ENCODE measurements around the gene AGTPBP1. TPM values are rescaled to one million over a fixed set of nuclear protein-coding genes. Genes with fewer than 3 reads are reported as not detected.

The AGTPBP1 gene
- total RNA-seq, 1 experiment from 2014 or later = 54.7 TPM

GRCh38 chr9:85543196-85543595 is 198.6 kb downstream of the AGTPBP1 start:
- Mint-ChIP-seq H3K27me3 (ENCODE audit: low read depth) (no peaks in the 10 kb centered on the region), H3K4me1 (peaks cover 27% of the 10 kb centered on the region), H3K4me3 (no peak overlapping the region), H3K9me3 (no peaks in the 10 kb centered on the region), H3K27ac (peak overlapping the region; percentile 64), H3K36me3 (no peaks in the 10 kb centered on the region)
- DNase-seq (ENCODE audit: low spot score) (no peak), ATAC-seq (peak; percentile 55)
- POLR2A ChIA-PET = no interaction called here
- CTCF ChIA-PET = no interaction called here
- TF ChIP-seq ZNF317 (CRISPR knock-in tag; IDR thresholded peaks at IDR 0.05; ENCODE audit: borderline replicate concordance, low read depth) = no peak
- TF ChIP-seq SOX15 (CRISPR knock-in tag; IDR thresholded peaks at IDR 0.05) = no peak
- no peak for TF ChIP-seq ATF3 (CRISPR knock-in tag; conservative IDR thresholded peaks at IDR 0.05)
- no peak for TF ChIP-seq CREB1 (CRISPR knock-in tag; IDR thresholded peaks at IDR 0.05)
- TF ChIP-seq E2F4 (CRISPR knock-in tag; IDR thresholded peaks at IDR 0.05; ENCODE audit: borderline replicate concordance, low read depth) = no peak
- no peak for TF ChIP-seq TEAD4 (CRISPR knock-in tag; IDR thresholded peaks at IDR 0.05)
- no peak for TF ChIP-seq RELA (CRISPR knock-in tag; IDR thresholded peaks at IDR 0.05; ENCODE audit: borderline replicate concordance)
- no peak for TF ChIP-seq SP1 (CRISPR knock-in tag; conservative IDR thresholded peaks at IDR 0.05)
- no peak for TF ChIP-seq ZMAT4 (CRISPR knock-in tag; IDR thresholded peaks at IDR 0.05)
- no peak for TF ChIP-seq SMAD4 (CRISPR knock-in tag; IDR thresholded peaks at IDR 0.05)
- TF ChIP-seq MXD4 (CRISPR knock-in tag; IDR thresholded peaks at IDR 0.05; ENCODE audit: borderline replicate concordance) = no peak
- TF ChIP-seq NR3C1 (CRISPR knock-in tag; conservative IDR thresholded peaks at IDR 0.05; ENCODE audit: low read depth) = no peak
- no peak for TF ChIP-seq STAT6 (CRISPR knock-in tag; conservative IDR thresholded peaks at IDR 0.05; ENCODE audit: low read depth)
- TF ChIP-seq NR1H2 (CRISPR knock-in tag; IDR thresholded peaks at IDR 0.05) = no peak
- TF ChIP-seq ZNF281 (CRISPR knock-in tag; IDR thresholded peaks at IDR 0.05) = no peak
- no peak for TF ChIP-seq ZBTB21 (CRISPR knock-in tag; IDR thresholded peaks at IDR 0.05; ENCODE audit: borderline replicate concordance)
- no peak for TF ChIP-seq TEAD1 (CRISPR knock-in tag; IDR thresholded peaks at IDR 0.05)

GRCh38 chr9:85541876-85542275 is 199.9 kb downstream of the AGTPBP1 start:
- Mint-ChIP-seq H3K4me1 (peaks cover 27% of the 10 kb centered on the region), H3K27ac (peak overlapping the region; percentile 54; the same call in 1 of the 2 replicates), H3K36me3 (no peaks in the 10 kb centered on the region), H3K4me3 (no peak overlapping the region), H3K9me3 (no peaks in the 10 kb centered on the region), H3K27me3 (ENCODE audit: low read depth) (no peaks in the 10 kb centered on the region)
- CTCF ChIA-PET = no interaction called here
- ATAC-seq (no peak), DNase-seq (ENCODE audit: low spot score) (no peak)
- POLR2A ChIA-PET = no interaction called here
- TF ChIP-seq CBFB (CRISPR knock-in tag; IDR thresholded peaks at IDR 0.05; ENCODE audit: low read depth) (no peak), TEAD4 (CRISPR knock-in tag; IDR thresholded peaks at IDR 0.05) (no peak), GTF2I (CRISPR knock-in tag; conservative IDR thresholded peaks at IDR 0.05) (no peak), FOXP4 (CRISPR knock-in tag; IDR thresholded peaks at IDR 0.05) (no peak), STAT6 (CRISPR knock-in tag; conservative IDR thresholded peaks at IDR 0.05; ENCODE audit: low read depth) (no peak), GRHL2 (CRISPR knock-in tag; IDR thresholded peaks at IDR 0.05; ENCODE audit: insufficient replicate concordance, severe bottlenecking) (no peak), E2F5 (CRISPR knock-in tag; IDR thresholded peaks at IDR 0.05) (no peak)
